Measurements from ENCODE around the gene TLE4.

DNA sequence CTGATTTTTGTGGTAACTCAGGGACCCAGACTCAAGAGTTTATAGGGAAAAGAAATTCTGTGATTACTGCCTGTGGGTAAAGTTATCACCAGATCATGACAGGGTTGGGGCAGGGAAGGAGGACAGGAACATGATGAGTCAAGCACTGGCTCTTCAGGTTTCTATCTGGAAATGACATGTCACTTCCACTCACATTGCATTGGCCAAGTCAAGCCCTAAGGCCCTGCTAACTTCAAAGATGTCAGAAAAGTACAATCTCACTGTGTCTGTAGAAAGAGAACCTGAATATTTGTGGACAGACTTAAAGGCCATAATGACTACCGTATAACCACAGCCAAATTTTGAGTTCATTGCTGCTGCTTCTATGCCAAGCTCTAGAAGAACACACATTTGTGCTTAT, 187.7 kb downstream of the TLE4 start:
- TF ChIP-seq CTCF (IDR thresholded peaks at IDR 0.05; ENCODE audit: poor library complexity) (no peak), EZH2 (IDR thresholded peaks at IDR 0.05; ENCODE audit: borderline replicate concordance) (no peak)
